GM12801 (cell line): ENCODE measurements around the gene DHX36.

Experiments
- CTCF ChIP-seq: IDR thresholded peaks from one replicate; pipeline ENCODE4 v1.5.1; 2011; ENCODE audit warnings: control low read depth; ENCODE audit not compliant: insufficient read length; ENCODE audit errors: extremely low read depth

DHX36 gene

DNA sequence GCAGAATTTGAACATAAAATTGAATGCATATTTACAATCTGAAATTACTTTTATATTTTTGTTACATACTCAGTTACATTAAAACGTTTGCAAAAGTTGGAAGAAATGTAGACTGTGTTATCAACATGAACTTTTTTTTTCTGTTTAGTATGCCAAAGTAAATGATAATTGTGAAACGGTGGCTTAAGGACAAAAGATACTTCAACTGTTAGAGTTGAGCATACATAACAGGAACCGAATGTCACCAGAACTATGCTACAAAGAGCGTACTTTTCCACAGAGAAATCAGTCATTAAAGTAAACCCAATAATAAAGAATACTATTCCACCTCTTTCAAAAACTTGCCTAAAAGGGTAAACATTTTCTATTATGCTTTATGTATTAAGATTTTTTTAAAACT is 14.3 kb upstream of the DHX36 start:
- TF ChIP-seq CTCF: no peak

DNA sequence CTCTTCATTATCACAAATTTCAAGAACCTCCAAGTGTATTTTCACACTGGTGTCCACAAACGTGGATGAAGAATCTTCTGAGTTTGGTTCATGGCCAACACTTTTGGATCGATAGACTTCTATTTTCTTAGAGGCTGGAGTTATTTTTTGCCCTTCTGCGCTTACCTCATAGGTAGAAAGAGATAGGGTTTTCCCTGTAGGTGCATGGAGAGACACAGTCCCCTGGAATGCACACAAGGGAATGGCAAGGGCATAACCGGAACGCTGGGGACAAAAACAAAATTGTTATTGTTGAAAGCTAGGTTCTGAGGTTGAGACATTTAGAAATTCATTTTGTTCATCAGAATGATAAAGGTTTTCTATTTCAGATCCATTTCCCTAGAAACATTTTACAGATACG is 13.7 kb upstream of the DHX36 start:
- no peak for TF ChIP-seq CTCF

- no peak for TF ChIP-seq CTCF
These were observed 10.7 kb upstream of the DHX36 start for GRCh38 chr3:154334973-154335420.

DNA sequence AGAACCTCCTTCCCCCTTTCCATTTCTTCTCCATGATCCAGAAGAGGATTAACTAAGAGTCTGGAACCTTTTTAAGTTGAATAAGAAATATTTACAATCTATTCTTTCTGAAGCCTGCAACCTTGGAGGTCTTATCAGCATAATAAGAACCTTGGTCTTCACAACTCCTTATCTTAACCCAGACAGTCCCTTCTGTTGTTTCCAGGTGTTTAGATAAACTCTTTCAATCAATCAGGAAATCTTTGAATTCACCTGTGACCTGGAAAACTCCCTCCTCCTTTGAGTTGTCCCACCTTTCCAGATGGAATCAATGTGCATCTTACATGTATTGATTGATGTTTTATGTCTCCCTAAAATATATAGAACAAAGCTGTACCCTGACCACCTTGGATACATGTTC is 3.6 kb upstream of the DHX36 start:
- TF ChIP-seq CTCF: no peak

GRCh38 chr3:154324919-154325318 is 632 bp upstream of the DHX36 start:
- TF ChIP-seq CTCF: no peak

- TF ChIP-seq CTCF: no peak
These were observed 7.1 kb downstream of the DHX36 start for GRCh38 chr3:154316974-154317767.

- TF ChIP-seq CTCF: no peak
These were observed 10.1 kb downstream of the DHX36 start for GRCh38 chr3:154314152-154314551.

- no peak for TF ChIP-seq CTCF
These were observed 13.4 kb downstream of the DHX36 start for GRCh38 chr3:154310840-154311239.
